Central memory CD8-positive, alpha-beta T cell (primary cell): ENCODE results near the gene BRPF1.

ENCODE experiments used
- ATAC-seq: fragments of 150-1000 bp; cut with Tn5 transposase; replicated peaks from 2 replicates; pipeline ENCODE4 v1.10.0; 2022; ENCODE audit warnings: mild to moderate bottlenecking, moderate FRiP score, moderate number of reproducible peaks; ENCODE audit not compliant: poor library complexity, severe bottlenecking; ENCODE audit errors: extremely low read depth
- DNase-seq, 2 donors: peaks; one replicate each; pipeline ENCODE4 v3.0.0; 2021; ENCODE audit warnings: low spot score in 2 of 2
- H3K27ac Mint-ChIP-seq: one replicate; pipeline ENCODE4 v1.8.0; 2022; ENCODE audit warnings: low read depth, mild to moderate bottlenecking, moderate library complexity, mixed read lengths
- H3K27me3 Mint-ChIP-seq: one replicate; pipeline ENCODE4 v1.8.0; 2022; ENCODE audit warnings: mixed read lengths
- H3K36me3 Mint-ChIP-seq: one replicate; pipeline ENCODE4 v1.8.0; 2022; ENCODE audit warnings: mild to moderate bottlenecking, moderate library complexity, mixed read lengths; ENCODE audit not compliant: insufficient read depth
- H3K4me1 Mint-ChIP-seq: one replicate; pipeline ENCODE4 v1.8.0; 2022; ENCODE audit warnings: mixed read lengths
- H3K4me3 Mint-ChIP-seq: one replicate; pipeline ENCODE4 v1.8.0; 2022; ENCODE audit warnings: mild to moderate bottlenecking, moderate library complexity, mixed read lengths
- H3K9me3 Mint-ChIP-seq: one replicate; pipeline ENCODE4 v1.8.0; 2022; ENCODE audit warnings: mixed read lengths

Gene BRPF1

GRCh38 chr3:9781978-9782603 lies 50.6 kb downstream of the BRPF1 start:
- H3K4me1 Mint-ChIP-seq, result peaks cover 58% of the 10 kb centered on the region
- DNase-seq, result no peak
- no peaks in the 10 kb centered on the region for H3K27me3 Mint-ChIP-seq
- no peak overlapping the region for H3K4me3 Mint-ChIP-seq
- H3K27ac Mint-ChIP-seq, result peak overlapping the region; percentile 18
- ATAC-seq, result no peak
- peaks cover 35% of the 10 kb centered on the region for H3K36me3 Mint-ChIP-seq
- H3K9me3 Mint-ChIP-seq, result no peaks in the 10 kb centered on the region

- H3K9me3 Mint-ChIP-seq, result no peaks in the 10 kb centered on the region
- no peak overlapping the region for H3K27ac Mint-ChIP-seq
- H3K4me3 Mint-ChIP-seq, result no peak overlapping the region
- peaks cover 42% of the 10 kb centered on the region for H3K36me3 Mint-ChIP-seq
- H3K27me3 Mint-ChIP-seq, result no peaks in the 10 kb centered on the region
- no peak for DNase-seq
- ATAC-seq, result no peak
- H3K4me1 Mint-ChIP-seq, result peaks cover 60% of the 10 kb centered on the region
Observed at GRCh38 chr3:9782770-9783169, 51.2 kb downstream of the BRPF1 start.

- Mint-ChIP-seq H3K27ac (no peak overlapping the region), H3K36me3 (peaks cover 46% of the 10 kb centered on the region)
Observed at GRCh38 chr3:9783954-9784353, 52.4 kb downstream of the BRPF1 start.

GRCh38 chr3:9784965-9785364 lies 53.4 kb downstream of the BRPF1 start:
- no peak overlapping the region for H3K27ac Mint-ChIP-seq
- no peaks in the 10 kb centered on the region for H3K9me3 Mint-ChIP-seq
- peaks cover 49% of the 10 kb centered on the region for H3K36me3 Mint-ChIP-seq
- no peak overlapping the region for H3K4me3 Mint-ChIP-seq
- peaks cover 42% of the 10 kb centered on the region for H3K4me1 Mint-ChIP-seq
- no peak for DNase-seq
- ATAC-seq, result no peak
- H3K27me3 Mint-ChIP-seq, result no peaks in the 10 kb centered on the region

More at GRCh38 chr3:9783954-9784353, 52.4 kb downstream of the BRPF1 start:
- DNase-seq, result no peak
- H3K27me3 Mint-ChIP-seq, result no peaks in the 10 kb centered on the region
- H3K9me3 Mint-ChIP-seq, result no peaks in the 10 kb centered on the region
- H3K4me3 Mint-ChIP-seq, result no peak overlapping the region
- peaks cover 51% of the 10 kb centered on the region for H3K4me1 Mint-ChIP-seq
- ATAC-seq, result no peak

- DNase-seq, result no peak
- H3K27ac Mint-ChIP-seq, result no peak overlapping the region
- H3K36me3 Mint-ChIP-seq, result peaks cover 51% of the 10 kb centered on the region
- no peaks in the 10 kb centered on the region for H3K9me3 Mint-ChIP-seq
- no peaks in the 10 kb centered on the region for H3K27me3 Mint-ChIP-seq
- no peak overlapping the region for H3K4me3 Mint-ChIP-seq
- no peak for ATAC-seq
- peaks cover 42% of the 10 kb centered on the region for H3K4me1 Mint-ChIP-seq
Observed at GRCh38 chr3:9785602-9786001, 54.1 kb downstream of the BRPF1 start.

- no peaks in the 10 kb centered on the region for H3K27me3 Mint-ChIP-seq
- H3K27ac Mint-ChIP-seq, result no peak overlapping the region
- H3K4me1 Mint-ChIP-seq, result peaks cover 42% of the 10 kb centered on the region
- ATAC-seq (no peak), DNase-seq (no peak)
- H3K36me3 Mint-ChIP-seq, result peaks cover 48% of the 10 kb centered on the region
- no peak overlapping the region for H3K4me3 Mint-ChIP-seq
- H3K9me3 Mint-ChIP-seq, result no peaks in the 10 kb centered on the region
Observed at GRCh38 chr3:9786209-9786739, 54.7 kb downstream of the BRPF1 start.

- Mint-ChIP-seq H3K27me3 (no peaks in the 10 kb centered on the region), H3K27ac (peak overlapping the region; percentile 69), H3K4me3 (no peak overlapping the region), H3K36me3 (peaks cover 47% of the 10 kb centered on the region), H3K9me3 (no peaks in the 10 kb centered on the region), H3K4me1 (peaks cover 45% of the 10 kb centered on the region)
- no peak for DNase-seq
- ATAC-seq, result no peak
Observed at GRCh38 chr3:9786825-9787669, 55.5 kb downstream of the BRPF1 start.

GRCh38 chr3:9787714-9788113 lies 56.2 kb downstream of the BRPF1 start:
- peak overlapping the region; percentile 69 for H3K27ac Mint-ChIP-seq
- DNase-seq (no peak), ATAC-seq (no peak)
- H3K27me3 Mint-ChIP-seq, result no peaks in the 10 kb centered on the region
- H3K4me1 Mint-ChIP-seq, result peaks cover 39% of the 10 kb centered on the region
- peaks cover 46% of the 10 kb centered on the region for H3K36me3 Mint-ChIP-seq
- no peaks in the 10 kb centered on the region for H3K9me3 Mint-ChIP-seq
- H3K4me3 Mint-ChIP-seq, result no peak overlapping the region

GRCh38 chr3:9791127-9791526 lies 59.6 kb downstream of the BRPF1 start:
- Mint-ChIP-seq H3K4me3 (peak overlapping the region; percentile 94), H3K27me3 (no peaks in the 10 kb centered on the region), H3K27ac (peak overlapping the region; percentile 7), H3K4me1 (peaks cover 64% of the 10 kb centered on the region), H3K36me3 (peaks cover 44% of the 10 kb centered on the region), H3K9me3 (no peaks in the 10 kb centered on the region)
- no peak for DNase-seq
- no peak for ATAC-seq

GRCh38 chr3:9791790-9792404 lies 60.4 kb downstream of the BRPF1 start:
- no peaks in the 10 kb centered on the region for H3K27me3 Mint-ChIP-seq
- ATAC-seq (peak; percentile 0), DNase-seq (no peak)
- H3K4me1 Mint-ChIP-seq, result peaks cover 64% of the 10 kb centered on the region
- peak overlapping the region; percentile 97 for H3K27ac Mint-ChIP-seq
- peaks cover 43% of the 10 kb centered on the region for H3K36me3 Mint-ChIP-seq
- peak overlapping the region; percentile 94 for H3K4me3 Mint-ChIP-seq
- no peaks in the 10 kb centered on the region for H3K9me3 Mint-ChIP-seq

- Mint-ChIP-seq H3K9me3 (no peaks in the 10 kb centered on the region), H3K27me3 (no peaks in the 10 kb centered on the region), H3K4me3 (peak within 1 kb of the TSS; percentile 94), H3K36me3 (peaks cover 44% of the 10 kb centered on the region), H3K4me1 (peaks cover 66% of the 10 kb centered on the region), H3K27ac (peak within 1 kb of the TSS; percentile 97)
- DNase-seq (peak; percentile 87 to 89), ATAC-seq (peak; percentile 86)
Observed at GRCh38 chr3:9792405-9793160, 61.0 kb downstream of the BRPF1 start, which contains the start of the genes ARPC4 and TADA3. Gene ARPC4 (plus strand): TSS chr3:9793082. CDS start chr3:9793122, 40 bp downstream. Gene TADA3 (minus strand): TSS chr3:9792473. CDS start chr3:9791466, 1,007 bp downstream.
